T-helper 17 cell (primary cell): ENCODE data around the gene AK8. TPM values are rescaled to one million over a fixed set of nuclear protein-coding genes. Genes with fewer than 3 reads are reported as not detected.

ENCODE experiments used
- ATAC-seq: fragments of 150-1000 bp; cut with Tn5 transposase; 2 replicates; pipeline ENCODE4 v1.10.0; 2021; ENCODE audit warnings: mild to moderate bottlenecking, moderate library complexity
- DNase-seq, 3 donors: peaks; one replicate each; pipeline versions ENCODE4 v3.0.0 to v3.0.0-alpha.2; 2020 to 2021
- H3K9me3 ChIP-seq: one replicate; pipeline ENCODE4 v1.7.0; 2013; ENCODE audit warnings: low read length, mild to moderate bottlenecking; ENCODE audit not compliant: control insufficient read depth, poor library complexity, severe bottlenecking
- H3K27ac Mint-ChIP-seq: one replicate; pipeline ENCODE4 v1.8.0; 2022; ENCODE audit warnings: mild to moderate bottlenecking, moderate library complexity, mixed read lengths
- H3K27me3 Mint-ChIP-seq: one replicate; pipeline ENCODE4 v1.8.0; 2022; ENCODE audit warnings: mixed read lengths
- H3K36me3 Mint-ChIP-seq: one replicate; pipeline ENCODE4 v1.8.0; 2022; ENCODE audit warnings: low read depth, mixed read lengths
- H3K4me1 Mint-ChIP-seq: one replicate; pipeline ENCODE4 v1.8.0; 2022; ENCODE audit warnings: mild to moderate bottlenecking, mixed read lengths
- H3K4me3 Mint-ChIP-seq: one replicate; pipeline ENCODE4 v1.8.0; 2022; ENCODE audit warnings: mild to moderate bottlenecking, moderate library complexity, mixed read lengths
- total RNA-seq, 4 donors: library from RNA in 2 of 4; stranded (reverse) in 2 of 4; gene quantifications; one replicate each; pipeline ENCODE4 v1.2.3 and lab custom pipeline; 2022 to 2026

The AK8 gene
- total RNA-seq, 2 donors from 2014 or later: 0.32 TPM; not detected in 1

DNA sequence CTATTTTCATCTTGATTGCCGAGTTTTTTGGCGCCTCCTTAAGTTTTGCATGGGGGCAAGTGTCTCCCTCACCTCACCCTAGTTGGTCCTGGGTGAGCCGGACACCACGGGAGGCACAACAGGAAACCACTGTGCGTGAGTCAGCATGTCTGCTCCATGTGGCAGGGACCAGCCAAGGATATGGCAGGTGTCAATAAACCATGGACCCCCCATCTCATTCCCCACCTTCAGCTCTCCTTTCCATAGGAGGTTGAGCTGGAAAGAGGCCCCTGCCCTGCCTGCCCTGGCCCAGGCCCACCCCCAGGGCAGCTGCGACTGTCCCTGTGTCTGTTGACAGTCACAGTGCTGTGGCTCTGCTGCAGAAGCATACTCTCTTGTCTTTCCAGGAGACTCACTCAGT, 3.7 kb upstream of the AK8 start:
- no peaks in the 10 kb centered on the region for H3K9me3 ChIP-seq
- Mint-ChIP-seq H3K27me3 (no peaks in the 10 kb centered on the region), H3K27ac (no peak overlapping the region), H3K4me1 (peaks cover 6% of the 10 kb centered on the region), H3K36me3 (no peaks in the 10 kb centered on the region), H3K4me3 (no peak overlapping the region)
- DNase-seq (no peak), ATAC-seq (no peak)

DNA sequence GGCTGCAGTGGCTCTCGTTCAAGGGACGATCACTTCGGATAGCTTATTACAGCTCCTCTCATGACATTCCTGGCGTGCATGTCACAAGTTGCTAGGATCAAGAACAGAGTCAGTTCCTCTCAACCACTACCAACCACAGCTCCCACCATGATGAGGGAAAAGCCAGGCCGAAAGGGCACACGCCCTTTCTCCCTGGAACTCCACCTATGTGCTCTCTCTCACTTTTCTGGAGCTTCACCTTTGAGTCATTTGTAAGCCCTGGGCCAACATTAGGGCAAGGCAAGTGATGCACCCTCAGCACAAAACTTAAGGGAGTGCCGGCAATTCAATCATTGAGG, 2.2 kb upstream of the AK8 start:
- no peaks in the 10 kb centered on the region for H3K9me3 ChIP-seq
- ATAC-seq: no peak
- peak overlapping the region; percentile 70 for H3K27ac Mint-ChIP-seq
- no peak for DNase-seq
- H3K27me3 Mint-ChIP-seq: no peaks in the 10 kb centered on the region
- H3K4me3 Mint-ChIP-seq: peak overlapping the region; percentile 28
- H3K4me1 Mint-ChIP-seq: peaks cover 6% of the 10 kb centered on the region
- H3K36me3 Mint-ChIP-seq: no peaks in the 10 kb centered on the region

DNA sequence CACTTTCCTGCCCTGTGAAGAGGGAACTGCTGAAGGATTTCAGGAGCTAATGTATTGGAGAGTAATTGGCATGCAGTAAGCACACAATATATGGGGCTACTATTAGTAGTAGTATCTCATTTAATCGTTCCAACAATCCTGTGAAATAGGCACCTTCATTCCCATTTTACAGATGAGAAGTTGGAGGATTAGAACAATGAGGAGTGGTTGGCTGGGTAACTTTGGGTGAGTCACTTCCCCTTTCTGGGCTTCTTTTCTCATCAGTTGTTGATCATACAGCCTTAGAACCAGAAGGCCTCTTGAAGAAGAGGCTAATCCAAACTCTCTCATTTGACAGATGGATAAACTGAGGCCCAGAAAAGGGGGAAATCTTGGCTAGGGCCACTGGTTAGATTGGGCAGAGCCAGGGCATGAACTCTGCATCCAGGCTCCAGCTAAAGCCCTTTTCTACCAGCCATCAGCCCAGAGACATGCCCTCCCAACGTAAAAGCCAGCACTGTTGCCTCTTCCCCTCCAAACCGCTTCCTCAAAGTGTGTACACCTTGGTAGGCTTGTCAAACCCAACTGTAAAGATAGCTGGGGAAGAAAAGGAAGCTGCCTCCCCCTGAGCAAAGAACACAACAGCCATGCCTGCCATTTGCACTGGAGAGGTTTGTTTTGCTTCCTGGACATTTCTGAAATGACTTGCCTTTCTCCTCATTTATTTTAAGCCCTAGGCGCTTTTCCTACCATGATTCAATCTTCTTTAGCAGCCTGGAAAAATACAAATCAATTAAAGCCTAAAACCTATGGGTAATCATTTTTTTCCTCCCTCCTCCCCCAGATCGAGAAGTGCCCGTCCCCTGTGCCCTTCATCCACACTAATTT, 1.6 kb upstream of the AK8 start:
- Mint-ChIP-seq H3K27ac (peak overlapping the region; percentile 77), H3K4me3 (peak overlapping the region; percentile 86), H3K4me1 (peaks cover 7% of the 10 kb centered on the region), H3K36me3 (no peaks in the 10 kb centered on the region), H3K27me3 (no peaks in the 10 kb centered on the region)
- H3K9me3 ChIP-seq: no peaks in the 10 kb centered on the region
- ATAC-seq (no peak), DNase-seq (no peak)

DNA sequence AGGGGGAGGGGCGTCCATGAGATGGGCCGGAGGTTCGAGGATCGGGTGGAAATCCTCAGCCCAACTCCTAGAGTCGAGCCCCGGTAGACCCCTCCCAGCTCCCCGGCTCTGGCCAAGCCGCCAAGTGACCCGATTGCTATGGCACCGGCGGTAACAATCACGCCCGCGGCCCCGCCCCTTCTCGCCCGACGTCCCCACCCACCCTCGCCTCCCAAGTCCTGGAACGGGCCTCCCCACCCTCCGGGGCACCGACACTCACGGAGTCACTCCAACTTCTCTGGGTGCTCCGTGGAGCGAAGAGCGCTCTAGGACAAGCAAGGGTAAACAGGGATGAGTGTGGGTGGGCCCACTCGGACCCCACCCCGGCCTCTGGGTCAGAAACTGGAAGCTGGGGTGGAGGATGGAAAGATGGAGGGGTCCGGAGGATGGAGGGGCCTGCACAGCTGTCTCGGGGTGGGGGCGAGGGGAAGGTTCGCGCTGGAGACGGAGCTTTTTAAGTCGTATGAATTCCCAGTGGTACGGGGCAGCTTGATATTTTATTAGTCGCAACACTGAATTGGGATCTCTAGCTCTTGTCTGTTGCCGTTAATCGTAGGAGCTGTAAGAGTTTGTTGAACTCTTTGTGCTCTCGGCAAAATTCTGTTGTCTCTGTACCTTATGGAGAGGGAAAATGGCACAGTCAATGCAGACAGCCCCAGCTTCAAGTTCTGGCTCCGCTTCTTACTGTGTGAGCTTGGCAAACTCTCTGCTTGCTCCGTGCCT, 792 bp upstream of the AK8 start, which contains the start of gene SPACA9:
Gene SPACA9 (plus strand): TSS at position 204 of the 762 bp plus-strand sequence. CDS start 5,050 bp downstream, outside the sequence.
- no peaks in the 10 kb centered on the region for H3K36me3 Mint-ChIP-seq
- H3K27ac Mint-ChIP-seq: peak within 1 kb of the TSS; percentile 77
- peaks cover 7% of the 10 kb centered on the region for H3K4me1 Mint-ChIP-seq
- ATAC-seq (no peak), DNase-seq (no peak)
- H3K27me3 Mint-ChIP-seq: no peaks in the 10 kb centered on the region
- peak within 1 kb of the TSS; percentile 86 for H3K4me3 Mint-ChIP-seq
- no peaks in the 10 kb centered on the region for H3K9me3 ChIP-seq

DNA sequence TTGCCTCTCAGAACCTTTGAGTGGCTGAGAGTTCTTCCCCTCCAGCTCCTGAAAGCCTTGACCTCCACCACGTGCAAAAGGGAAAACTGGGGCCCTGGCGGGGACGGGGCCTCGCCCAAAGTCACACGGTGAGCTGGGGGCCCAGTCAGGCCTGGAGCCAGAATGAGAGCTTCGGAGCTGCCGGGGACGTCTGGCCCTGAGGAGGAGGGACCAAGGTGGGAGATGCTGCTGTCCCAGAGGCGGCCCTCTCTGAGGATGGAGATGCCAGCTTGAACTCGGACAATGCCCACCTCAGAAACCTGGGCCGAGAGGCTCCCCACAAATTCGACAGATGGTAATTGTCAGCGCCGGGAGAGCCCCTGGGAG, 643 bp downstream of the AK8 start:
- Mint-ChIP-seq H3K27ac (no peak overlapping the region), H3K36me3 (peaks cover 2% of the 10 kb centered on the region), H3K4me1 (peaks cover 13% of the 10 kb centered on the region), H3K4me3 (peak overlapping the region; percentile 86), H3K27me3 (peaks cover 4% of the 10 kb centered on the region)
- H3K9me3 ChIP-seq: no peaks in the 10 kb centered on the region
- DNase-seq: no peak
- ATAC-seq: no peak

DNA sequence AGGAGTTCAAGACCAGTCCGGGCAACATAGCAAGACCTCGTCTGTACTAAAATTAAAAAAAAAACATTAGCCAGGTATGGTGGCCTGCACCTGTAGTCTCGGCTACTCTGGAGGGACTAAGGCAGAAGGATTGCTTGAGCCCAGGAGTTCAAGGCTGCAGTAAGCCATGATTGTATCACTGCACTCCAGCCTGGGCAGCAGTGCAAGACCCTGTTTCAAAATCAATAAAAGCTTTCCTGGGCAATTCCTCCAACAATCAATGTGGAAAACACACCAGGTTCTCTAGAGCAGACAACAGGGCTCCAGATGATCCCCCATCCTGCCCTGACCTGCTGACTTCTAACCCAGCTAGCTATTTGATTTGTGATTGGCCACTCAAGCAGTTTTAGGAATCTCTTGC, 1.2 kb downstream of the AK8 start:
- H3K27ac Mint-ChIP-seq: no peak overlapping the region
- H3K4me3 Mint-ChIP-seq: peak overlapping the region; percentile 86
- H3K9me3 ChIP-seq: no peaks in the 10 kb centered on the region
- H3K4me1 Mint-ChIP-seq: peaks cover 13% of the 10 kb centered on the region
- peaks cover 4% of the 10 kb centered on the region for H3K27me3 Mint-ChIP-seq
- DNase-seq (no peak), ATAC-seq (no peak)
- H3K36me3 Mint-ChIP-seq: peaks cover 2% of the 10 kb centered on the region

DNA sequence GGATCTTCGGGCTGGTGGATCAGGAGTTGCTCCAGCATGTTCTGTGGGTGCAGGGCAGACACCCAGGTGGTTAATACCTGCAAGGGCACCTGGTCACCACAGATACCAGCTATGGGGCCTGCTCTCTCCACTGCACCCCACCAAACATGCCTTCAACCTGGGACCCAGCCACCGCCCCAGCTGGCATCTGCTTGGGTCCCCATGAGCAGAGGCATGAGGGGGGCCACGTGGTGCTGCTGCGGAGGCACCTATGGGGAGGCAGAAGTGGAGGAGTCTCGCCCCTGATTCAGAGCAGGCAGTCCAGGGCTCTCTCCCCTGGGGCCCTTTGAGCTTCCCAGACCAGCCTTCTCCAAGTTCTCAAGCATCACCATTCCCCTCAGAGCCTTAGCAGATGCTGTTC, 2.9 kb downstream of the AK8 start:
- no peaks in the 10 kb centered on the region for H3K9me3 ChIP-seq
- peaks cover 13% of the 10 kb centered on the region for H3K4me1 Mint-ChIP-seq
- H3K27me3 Mint-ChIP-seq: peaks cover 15% of the 10 kb centered on the region
- ATAC-seq: no peak
- H3K4me3 Mint-ChIP-seq: no peak overlapping the region
- no peak for DNase-seq
- H3K27ac Mint-ChIP-seq: no peak overlapping the region
- H3K36me3 Mint-ChIP-seq: peaks cover 2% of the 10 kb centered on the region

DNA sequence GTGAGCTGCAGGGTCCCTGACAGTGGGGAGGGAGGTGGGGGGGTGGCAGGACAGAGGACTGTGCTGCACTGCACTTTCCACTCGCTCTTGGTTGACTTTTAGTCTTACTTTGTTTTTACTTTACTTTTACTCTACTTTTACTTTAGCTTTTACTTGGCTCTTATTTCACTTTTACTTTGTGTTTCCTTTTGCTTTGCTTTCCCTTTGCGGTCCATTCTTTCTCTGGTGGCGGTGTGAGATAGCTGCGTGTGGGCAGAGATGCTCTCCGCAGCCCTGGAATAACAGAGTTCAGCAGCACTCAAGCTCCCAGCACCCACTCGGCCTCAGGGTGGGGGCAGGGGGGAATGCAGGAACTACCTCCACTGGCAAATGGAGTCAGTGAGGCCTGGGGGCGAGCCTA, 4.7 kb downstream of the AK8 start:
- H3K27me3 Mint-ChIP-seq: peaks cover 22% of the 10 kb centered on the region
- no peak for DNase-seq
- H3K27ac Mint-ChIP-seq: peak overlapping the region; percentile 11
- peaks cover 2% of the 10 kb centered on the region for H3K36me3 Mint-ChIP-seq
- H3K4me1 Mint-ChIP-seq: peaks cover 12% of the 10 kb centered on the region
- ATAC-seq: no peak
- no peaks in the 10 kb centered on the region for H3K9me3 ChIP-seq
- peak overlapping the region; percentile 43 for H3K4me3 Mint-ChIP-seq

DNA sequence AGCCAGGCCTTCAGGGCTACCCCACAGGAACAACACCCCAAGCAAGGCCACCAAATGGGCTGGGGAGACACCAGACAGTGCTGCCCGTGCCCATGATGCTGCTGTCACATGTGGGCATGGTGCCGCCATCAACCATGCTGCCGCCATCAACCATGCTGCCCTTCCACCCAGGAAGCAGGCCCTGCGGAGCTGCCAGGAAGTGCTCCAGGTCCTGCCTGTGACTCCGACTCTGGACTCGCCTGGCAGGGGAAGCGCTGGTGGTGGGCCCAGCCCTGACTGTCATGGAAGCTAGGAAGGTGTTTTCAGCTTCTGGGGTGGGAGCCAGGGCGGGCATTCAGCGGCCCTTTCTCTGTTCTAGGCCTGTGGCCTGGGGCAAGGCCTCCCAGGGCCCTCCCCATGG, 8.8 kb downstream of the AK8 start:
- no peak overlapping the region for H3K4me3 Mint-ChIP-seq
- no peaks in the 10 kb centered on the region for H3K9me3 ChIP-seq
- H3K4me1 Mint-ChIP-seq: peaks cover 8% of the 10 kb centered on the region
- DNase-seq (no peak), ATAC-seq (no peak)
- peaks cover 28% of the 10 kb centered on the region for H3K27me3 Mint-ChIP-seq
- H3K36me3 Mint-ChIP-seq: peaks cover 2% of the 10 kb centered on the region
- H3K27ac Mint-ChIP-seq: no peak overlapping the region

DNA sequence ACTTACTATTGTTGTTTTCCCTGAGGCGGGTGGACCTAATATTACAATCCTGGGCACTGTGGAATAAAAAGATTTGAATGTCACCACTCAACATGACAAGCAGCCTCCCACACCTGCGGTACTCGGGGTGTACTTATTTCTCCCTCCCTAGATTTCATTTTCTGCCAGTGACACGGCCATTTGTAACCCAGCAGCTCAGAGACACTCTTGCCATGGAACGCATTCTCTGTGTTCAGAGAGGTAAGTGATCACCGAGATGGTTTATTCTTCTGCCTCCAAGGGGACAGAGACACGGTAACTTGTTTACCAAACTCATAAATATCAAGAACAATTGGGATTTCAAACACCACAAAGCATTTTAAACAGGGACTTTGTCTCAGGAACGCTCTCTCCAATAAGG, 11.2 kb downstream of the AK8 start:
- no peaks in the 10 kb centered on the region for H3K36me3 Mint-ChIP-seq
- no peaks in the 10 kb centered on the region for H3K9me3 ChIP-seq
- no peak overlapping the region for H3K4me3 Mint-ChIP-seq
- peaks cover 25% of the 10 kb centered on the region for H3K27me3 Mint-ChIP-seq
- ATAC-seq (no peak), DNase-seq (no peak)
- no peak overlapping the region for H3K27ac Mint-ChIP-seq
- H3K4me1 Mint-ChIP-seq: peaks cover 2% of the 10 kb centered on the region

DNA sequence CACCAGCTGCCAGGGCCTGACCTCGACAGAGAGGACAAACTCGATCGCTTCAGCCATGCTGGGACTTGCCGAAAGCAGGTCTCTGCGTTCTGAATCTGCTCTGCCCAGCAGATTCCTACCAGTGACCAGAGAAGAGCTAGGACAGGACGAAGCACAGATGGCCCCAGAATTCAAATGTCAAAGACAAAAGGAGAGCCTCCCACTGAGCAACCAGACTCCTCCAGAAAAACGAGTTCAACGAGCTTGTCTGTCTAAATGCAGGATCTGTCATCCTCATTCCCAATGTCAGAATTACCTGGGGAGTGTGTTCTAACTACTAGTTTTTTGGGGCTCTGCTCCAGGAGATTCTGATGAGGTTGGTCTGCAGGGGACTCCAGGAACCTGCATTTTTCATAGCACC, 13.4 kb downstream of the AK8 start:
- DNase-seq (no peak), ATAC-seq (no peak)
- Mint-ChIP-seq H3K36me3 (no peaks in the 10 kb centered on the region), H3K4me3 (no peak overlapping the region), H3K27me3 (peaks cover 23% of the 10 kb centered on the region), H3K4me1 (peaks cover 2% of the 10 kb centered on the region), H3K27ac (no peak overlapping the region)
- H3K9me3 ChIP-seq: no peaks in the 10 kb centered on the region

DNA sequence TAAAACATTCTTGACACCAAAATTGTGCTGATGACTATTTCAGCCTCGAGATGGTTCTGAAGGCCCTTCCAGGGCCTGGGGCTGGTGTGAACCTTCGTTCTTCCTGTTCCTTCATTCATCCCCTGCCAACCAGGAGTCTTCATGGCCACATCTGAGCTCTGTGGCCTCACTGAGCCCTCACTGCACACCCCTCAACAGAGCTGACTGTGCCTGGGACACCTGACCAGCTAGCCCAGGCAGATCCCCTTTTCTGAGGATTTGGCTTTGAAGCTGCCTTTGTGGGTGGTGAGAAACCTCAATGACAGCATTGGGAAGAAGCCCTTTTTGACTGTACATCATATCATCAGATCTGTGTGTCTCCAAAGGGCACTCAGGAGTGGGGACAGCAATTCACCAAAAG, 13.8 kb downstream of the AK8 start:
- ATAC-seq: no peak

DNA sequence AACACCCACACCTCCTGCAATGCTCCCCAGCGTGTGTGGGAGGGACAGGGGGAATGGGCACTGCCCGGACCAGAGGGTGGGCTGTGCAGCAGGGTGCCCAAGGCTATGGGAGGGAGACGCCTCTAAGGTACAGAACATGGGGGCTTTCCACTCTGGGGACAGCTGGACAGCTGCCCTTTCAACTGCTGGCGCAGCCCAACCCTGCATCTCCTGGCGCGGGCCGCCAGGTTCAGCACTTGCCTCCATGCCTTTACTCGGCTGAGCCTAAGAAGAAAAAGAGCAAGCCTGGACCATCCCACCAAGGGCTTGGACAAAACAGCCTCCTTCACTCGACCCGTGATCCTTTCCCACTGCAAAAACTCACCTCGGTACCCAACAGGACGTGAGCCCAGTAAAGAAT, 15.0 kb downstream of the AK8 start:
- no peaks in the 10 kb centered on the region for H3K9me3 ChIP-seq
- H3K27me3 Mint-ChIP-seq: peaks cover 31% of the 10 kb centered on the region
- no peak overlapping the region for H3K4me3 Mint-ChIP-seq
- H3K36me3 Mint-ChIP-seq: no peaks in the 10 kb centered on the region
- H3K27ac Mint-ChIP-seq: no peak overlapping the region
- DNase-seq (no peak), ATAC-seq (no peak)
- no peaks in the 10 kb centered on the region for H3K4me1 Mint-ChIP-seq

More for the DNA sequence above, 13.8 kb downstream of the AK8 start:
- Mint-ChIP-seq H3K36me3 (no peaks in the 10 kb centered on the region), H3K4me3 (no peak overlapping the region), H3K27me3 (peaks cover 23% of the 10 kb centered on the region), H3K27ac (no peak overlapping the region), H3K4me1 (no peaks in the 10 kb centered on the region)
- no peaks in the 10 kb centered on the region for H3K9me3 ChIP-seq
- DNase-seq: no peak
